NCI-H510A (cell line): ENCODE results near the gene SND1.
"Not testable (repeated sequence)": the region's sequence is repeated elsewhere in the genome, so short reads cannot be mapped to it uniquely, and the experiment has no call there.

Experiments used
- DNase-seq: peaks from one replicate; lab custom pipeline; 2025; lab: John Stamatoyannopoulos, UW

The SND1 gene

DNA sequence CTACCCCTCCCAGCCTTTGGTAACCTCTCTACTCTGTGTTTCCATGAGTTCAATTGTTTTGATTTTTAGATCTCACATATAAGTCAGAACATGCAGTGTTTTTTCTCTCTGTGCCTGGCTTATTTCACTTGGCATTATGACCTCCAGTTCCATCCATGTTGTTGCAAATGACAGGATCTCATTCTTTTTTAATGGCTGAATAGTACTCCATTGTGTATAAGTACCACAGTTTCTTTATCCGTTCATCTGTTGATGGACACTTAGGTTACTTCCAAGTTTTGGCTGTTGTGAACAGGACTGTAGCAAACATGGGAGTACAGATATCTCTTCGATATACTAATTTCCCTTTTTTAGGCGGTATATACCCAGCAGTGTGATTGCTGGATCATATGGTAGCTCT, 237.7 kb downstream of the SND1 start:
- DNase-seq = no peak

GRCh38 chr7:127890726-127891125, 238.7 kb downstream of the SND1 start:
- no peak for DNase-seq

GRCh38 chr7:127891144-127891543, 239.2 kb downstream of the SND1 start:
- no peak for DNase-seq

- no peak for DNase-seq
Observed at GRCh38 chr7:127891854-127892438, 240.0 kb downstream of the SND1 start.

- no peak for DNase-seq
Observed at GRCh38 chr7:127892488-127893314, 240.7 kb downstream of the SND1 start.

DNA sequence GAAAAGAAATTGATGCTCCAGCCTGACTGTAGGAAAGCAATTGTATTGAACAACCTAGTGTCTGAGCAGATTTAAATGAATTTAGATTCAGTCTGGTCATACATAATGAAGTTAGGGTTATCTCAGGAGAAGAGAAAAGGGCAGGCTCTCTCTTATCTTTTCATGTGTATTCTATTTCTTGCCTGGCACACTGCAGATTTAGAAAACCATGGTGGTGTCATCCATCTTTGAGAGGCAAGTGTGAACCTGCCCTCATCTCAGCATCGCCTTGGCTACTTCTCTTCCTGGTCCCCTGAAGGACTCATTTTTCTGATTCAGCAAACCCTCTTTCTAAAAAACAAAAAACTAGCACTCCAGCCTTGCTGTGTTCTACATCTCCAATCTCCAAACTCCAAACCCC, 241.6 kb downstream of the SND1 start:
- DNase-seq = no peak

- no peak for DNase-seq
Observed at GRCh38 chr7:127894588-127894987, 242.6 kb downstream of the SND1 start.

GRCh38 chr7:127895360-127895759, 243.4 kb downstream of the SND1 start:
- no peak for DNase-seq

DNA sequence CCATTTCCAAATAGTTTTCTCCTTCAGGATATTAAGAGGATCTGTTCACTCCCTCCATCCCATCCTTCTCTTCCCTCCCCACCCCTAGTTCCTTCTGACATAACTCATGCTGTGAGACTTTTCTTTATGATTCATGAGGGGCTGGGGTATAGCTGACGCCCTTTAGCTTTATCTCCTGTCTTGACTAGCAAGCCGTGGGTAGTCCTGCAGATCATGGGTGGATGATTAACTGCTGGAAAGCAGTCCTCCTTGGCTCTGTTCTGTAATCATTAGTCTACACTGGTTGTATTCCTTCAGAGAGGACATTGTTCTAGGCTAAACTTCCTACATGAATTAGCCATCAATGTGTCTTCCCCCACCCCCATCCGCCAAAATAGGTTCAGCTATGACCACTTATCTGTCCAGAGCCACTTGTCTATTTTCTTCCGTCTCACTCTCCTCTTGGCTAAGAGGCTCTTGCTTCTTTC, 243.9 kb downstream of the SND1 start:
- DNase-seq = no peak

DNA sequence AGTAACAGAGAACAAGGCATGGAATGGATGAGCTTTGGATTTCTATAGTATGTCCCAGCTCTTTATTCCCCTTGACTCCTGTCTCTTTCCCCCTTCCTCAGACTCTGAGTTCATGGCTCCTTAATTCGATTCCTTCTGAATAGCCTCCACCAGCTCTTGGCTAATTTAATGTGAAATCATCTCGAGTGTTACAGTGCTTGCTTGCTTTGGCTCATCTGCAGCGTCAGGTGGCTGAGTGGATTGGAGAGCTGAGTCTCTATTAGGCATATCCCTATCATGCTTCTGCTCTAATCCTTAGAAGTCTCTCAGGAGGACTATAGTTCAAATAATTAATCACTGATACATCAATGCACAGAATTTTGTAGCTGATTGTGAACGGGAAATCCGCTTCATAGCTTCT, 244.7 kb downstream of the SND1 start:
- DNase-seq = no peak

DNA sequence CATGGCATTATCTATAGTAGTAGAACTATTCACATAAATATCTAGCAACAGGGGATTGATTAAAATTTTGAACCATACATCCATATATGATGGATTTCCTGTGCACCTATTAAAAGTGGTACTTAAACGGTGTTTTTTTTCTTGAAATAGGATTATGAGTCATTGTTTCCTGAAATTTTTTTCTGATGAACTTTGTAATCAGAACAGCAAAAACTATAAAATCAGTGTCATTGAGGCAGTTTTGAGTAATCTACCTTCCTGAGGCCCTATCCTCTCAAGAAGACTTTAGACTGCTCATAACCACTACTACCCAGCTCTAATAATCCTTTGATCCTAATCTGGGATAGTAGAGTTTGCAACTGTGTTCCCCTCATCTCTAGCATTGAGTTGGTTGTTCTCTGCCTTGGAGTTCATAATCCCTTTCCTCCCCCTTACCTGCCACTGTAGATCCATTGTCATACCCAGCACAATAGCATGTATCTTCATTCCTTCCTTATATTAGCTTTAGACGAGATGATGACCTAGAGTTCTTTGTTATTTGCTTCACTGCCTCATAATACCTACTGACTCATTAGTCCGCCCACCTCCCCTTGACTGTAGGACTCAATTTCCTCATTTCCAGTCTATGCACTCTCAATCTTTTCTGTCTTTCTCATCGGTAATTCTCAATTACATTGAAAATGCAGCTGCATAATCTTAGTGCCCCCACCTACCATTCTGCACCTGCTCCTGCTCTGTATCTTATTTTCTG, 245.9 kb downstream of the SND1 start:
- no peak for DNase-seq

GRCh38 chr7:127899411-127899810, 247.4 kb downstream of the SND1 start:
- no peak for DNase-seq

DNA sequence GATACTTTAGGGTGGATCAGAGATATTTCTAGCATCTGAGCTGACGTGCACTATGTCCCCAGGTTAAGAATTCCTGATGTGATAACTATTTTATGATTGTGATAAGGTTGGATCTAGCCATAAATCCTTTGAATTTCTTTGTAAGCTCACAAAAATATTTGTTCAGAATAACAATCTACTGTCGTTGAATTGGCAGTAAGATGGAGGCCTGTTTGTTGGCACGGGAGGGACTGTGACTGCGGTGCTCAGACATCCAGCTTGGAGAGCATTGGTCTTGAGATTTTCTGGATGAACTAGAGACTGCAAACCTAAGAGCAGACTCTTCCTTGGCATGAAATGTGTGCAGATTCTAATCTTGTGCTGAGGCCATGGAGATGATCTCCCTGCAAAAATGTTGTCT, 248.1 kb downstream of the SND1 start:
- DNase-seq = no peak

DNA sequence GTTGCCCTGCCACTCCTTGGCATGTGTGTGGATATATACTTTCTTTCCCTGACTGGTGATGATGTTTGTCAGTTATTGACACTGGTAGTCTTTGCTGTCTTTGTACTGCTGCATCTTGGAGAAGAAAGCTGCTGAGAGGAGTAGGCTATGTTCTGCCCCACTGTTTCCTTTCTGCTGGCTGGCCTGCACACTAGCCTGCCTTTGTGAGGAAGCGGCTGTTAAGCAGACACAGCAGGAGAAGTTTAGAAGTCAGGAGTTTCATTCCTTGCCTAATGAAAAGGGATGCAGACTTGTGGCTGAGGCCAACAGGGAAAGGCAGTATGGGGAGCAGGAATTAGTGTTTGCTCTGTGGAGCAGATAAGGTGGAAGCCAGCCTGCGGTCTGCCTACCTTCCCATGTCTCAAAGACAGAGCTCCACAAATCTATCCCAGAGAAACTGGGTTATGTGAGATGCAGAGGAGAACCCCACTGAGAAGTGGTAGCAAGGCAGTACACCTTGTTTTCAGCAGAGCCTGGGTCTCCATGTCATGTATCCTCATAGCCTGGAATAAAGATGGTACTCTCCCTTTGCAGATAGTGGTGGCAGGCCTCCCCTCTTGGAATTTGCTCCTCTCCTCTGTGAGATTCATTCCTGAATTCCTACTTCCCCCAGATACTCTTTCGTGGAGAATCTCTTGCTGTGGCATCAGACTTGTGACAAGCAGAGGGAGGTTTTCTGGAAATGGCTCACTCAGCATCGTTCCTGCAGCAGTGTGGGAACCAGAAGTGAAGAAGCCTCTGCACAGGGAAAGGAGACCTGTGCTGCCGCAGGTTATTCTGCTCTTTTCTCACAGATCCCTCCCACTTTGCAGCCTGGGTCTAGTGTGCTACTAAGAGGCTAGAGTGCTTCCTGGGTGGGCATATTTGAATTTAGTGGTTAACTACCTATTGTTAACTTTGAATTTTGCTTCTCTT, 249.0 kb downstream of the SND1 start:
- DNase-seq = no peak

DNA sequence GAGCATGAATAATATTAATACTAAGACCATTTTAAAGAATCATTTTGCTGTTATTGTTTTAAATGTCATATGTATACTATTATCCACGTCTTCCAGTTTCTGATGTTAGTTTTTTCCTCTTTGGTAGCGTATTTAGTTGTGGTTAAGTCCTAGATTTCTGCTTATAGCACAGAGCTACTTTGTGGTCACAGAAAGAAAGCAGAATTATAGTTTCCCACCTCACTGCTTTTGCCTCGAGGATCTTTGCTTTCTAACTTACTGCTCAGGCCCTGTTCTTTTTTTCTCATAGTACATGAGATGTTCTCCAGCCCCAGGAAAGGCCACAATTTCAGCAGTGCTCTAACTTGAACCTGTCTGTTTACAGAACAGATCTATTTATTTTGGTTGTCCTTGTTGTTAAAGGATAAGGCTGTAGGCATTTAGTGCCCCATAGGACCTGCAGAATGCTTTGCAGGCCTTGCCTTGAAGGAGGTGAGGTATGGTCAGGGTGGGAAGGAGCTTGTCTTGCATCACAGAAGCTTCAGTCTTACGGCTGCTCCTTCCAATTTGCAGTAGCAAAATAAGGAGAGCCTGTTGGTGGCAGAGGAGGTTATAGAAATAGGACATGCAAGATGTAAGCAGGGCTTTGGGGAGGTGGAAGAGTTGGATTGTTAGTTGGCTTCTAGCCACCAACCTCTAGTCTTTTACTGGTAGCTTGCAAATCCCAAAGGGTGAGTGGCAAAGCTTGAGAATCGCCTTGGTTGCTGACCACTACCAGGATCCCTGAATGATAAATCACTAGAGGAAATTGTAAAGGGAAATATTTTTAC, 250.1 kb downstream of the SND1 start:
- no peak for DNase-seq

DNA sequence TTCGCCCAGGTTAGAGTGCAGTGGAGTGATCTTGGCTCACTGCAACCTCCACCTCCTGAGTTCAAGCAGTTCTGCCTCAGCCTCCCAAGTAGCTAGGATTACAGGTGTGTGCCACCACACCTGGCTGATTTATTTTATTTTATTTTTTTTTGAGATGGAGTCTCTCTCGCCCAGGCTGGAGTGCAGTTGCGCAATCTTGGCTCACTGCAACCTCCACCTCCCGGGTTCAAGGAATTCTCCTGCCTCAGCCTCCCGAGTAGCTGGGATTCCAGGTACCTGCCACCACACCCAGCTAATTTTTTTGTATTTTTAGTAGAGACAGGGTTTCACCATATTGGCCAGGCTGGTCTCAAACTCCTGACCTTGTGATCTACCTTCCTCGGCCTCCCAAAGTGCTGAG, 250.8 kb downstream of the SND1 start:
- not testable (repeated sequence) for DNase-seq

GRCh38 chr7:127903892-127904669, 252.1 kb downstream of the SND1 start:
- no peak for DNase-seq

- no peak for DNase-seq
Observed at GRCh38 chr7:127904670-127904985, 252.6 kb downstream of the SND1 start.

DNA sequence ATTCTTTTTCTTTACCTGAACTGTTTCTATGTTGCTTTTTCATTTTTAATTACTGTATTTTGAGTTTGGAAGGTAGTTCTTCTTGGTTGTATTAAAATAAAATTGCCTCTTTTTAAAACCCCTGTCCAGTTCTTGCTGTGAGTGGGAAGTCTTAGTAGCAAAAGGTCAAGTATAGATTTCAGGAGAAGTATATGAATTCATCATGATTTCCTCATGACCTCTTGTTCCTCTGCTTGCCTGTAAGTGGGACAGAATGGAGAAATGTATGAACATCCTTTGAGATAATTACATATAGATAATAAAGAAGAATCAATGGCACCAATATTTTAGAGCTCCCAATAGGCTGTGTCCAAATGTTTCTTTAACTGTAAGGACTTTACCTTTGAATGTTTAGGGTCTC, 253.0 kb downstream of the SND1 start:
- no peak for DNase-seq
